Ovary (tissue), 9 donors: ENCODE results near the gene HSPA14. TPM values are rescaled to one million over a fixed set of nuclear protein-coding genes. Genes with fewer than 3 reads are reported as not detected.

ENCODE experiments used
- DNase-seq, 5 donors: peaks; one replicate each; pipeline ENCODE4 v3.0.0-alpha.2; 2019 to 2020
- H3K27ac ChIP-seq, 2 donors: fragments of 200-600 bp; one replicate each; pipeline versions ENCODE4 v1.5.1 to v1.8.0; 2019 to 2022
- H3K27me3 ChIP-seq: fragments of 200-600 bp; one replicate; pipeline ENCODE4 v1.8.0; 2022
- H3K36me3 ChIP-seq: fragments of 200-600 bp; sonication (generic); one replicate; pipeline ENCODE4 v1.5.1; 2019
- H3K4me1 ChIP-seq: one replicate; pipeline ENCODE4 v1.8.1; 2013; ENCODE audit warnings: mild to moderate bottlenecking, moderate library complexity; ENCODE audit not compliant: insufficient read depth
- H3K4me3 ChIP-seq: fragments of 200-600 bp; sonication (generic); one replicate; pipeline ENCODE4 v1.5.1; 2017
- H3K9me3 ChIP-seq, 2 donors: fragments of 200-600 bp in 1 of 2; sonication (generic) in 1 of 2; one replicate each; pipeline versions ENCODE4 v1.5.1 to v1.8.1; 2013 to 2019; ENCODE audit warnings: mild to moderate bottlenecking in 1 of 2, moderate library complexity in 1 of 2
- CTCF ChIP-seq, 3 donors: fragments of 450-650 bp in 2 of 3; fragments of 200-600 bp in 1 of 3; IDR thresholded peaks; one replicate each; pipeline versions ENCODE4 v1.5.1 to v1.8.0; 2016 to 2022; ENCODE audit warnings: antibody characterized with exemption in 3 of 3, mild to moderate bottlenecking in 1 of 3
- EP300 ChIP-seq: sonication (generic); formaldehyde crosslinking; IDR thresholded peaks from one replicate; pipeline ENCODE4 v1.6.1; 2017; ENCODE audit warnings: antibody characterized with exemption
- POLR2A ChIP-seq: fragments of 450-650 bp; IDR thresholded peaks from one replicate; pipeline ENCODE4 v1.6.1; 2017; ENCODE audit warnings: antibody characterized with exemption, mild to moderate bottlenecking, moderate library complexity
- WGBS, 3 donors: extraction: QIAGEN DNeasy Blood & Tissue Kit in 1 of 3; methylation state at CpG; one replicate each; pipeline versions ENCODE4 v1.1.5 to v1.1.7; 2013 to 2017; 5-methylcytosine and 5-hydroxymethylcytosine counted together
- intact Hi-C, 4 donors: fragments of 100-400 bp; cut with DNase I; formaldehyde crosslinking; loops; one replicate each; pipeline versions ENCODE4 v1.11.0 to v1.15.1; 2022 to 2023
- polyA plus RNA-seq, 2 donors: library from polyadenylated mRNA; stranded (reverse); fragments of 200-250 nt in 1 of 2; fragments of 350-450 nt in 1 of 2; fragmentation: Illumina TruSeq in 1 of 2; extraction: RNeasy Lipid Tissue Mini Kit (QIAGEN cat#74804) in 1 of 2; gene quantifications; one replicate each; pipeline ENCODE4 v1.2.3, GENCODE V29; 2013 to 2014
- total RNA-seq, 7 donors: library from RNA; depleted of rRNA in 2 of 7; stranded (reverse); fragments of >200 nt in 2 of 7; fragmentation: NEBNext Ultra II Directional in 3 of 7; extraction: Animal tissue kit (Norgen Biotek cat#: 25700) in 3 of 7; gene quantifications; one replicate each; pipeline versions ENCODE4 v1.1.0 to v1.2.4, GENCODE V29; 2016 to 2023
- donor health status: DM: no; HTN: no; CAD: no; lungs with moderate emphysema.
- donor health status: DM: no; HTN: no; CAD: no.
- donor health status: Bipolar disorder and iron deficiency.
- donor health status: DM: yes; HTN: yes; CAD: no.
- donor health status: DM: no; HTN: no; CAD: no.
- donor health status: DM: yes; HTN: yes; CAD: no.

Gene HSPA14
- total and polyA plus RNA-seq, 9 donors, result 7.5 to 13.6 (median 9.0) TPM

- intact Hi-C loops, result loop anchor here in 1 of 4 donors (10.0 kb wide), 1 partner anchor 287 kb away; no protein-coding TSS in a partner anchor
- no peak overlapping the region for H3K27ac ChIP-seq
- WGBS, 3 donors, result 67 to 90% (median 82%) methylated on average over 6 of the region's 6 CpGs
- no peaks in the 10 kb centered on the region for H3K27me3 ChIP-seq
- DNase-seq, result no peak
- H3K4me3 ChIP-seq, result no peak overlapping the region
- H3K4me1 ChIP-seq, result no peaks in the 10 kb centered on the region
- TF ChIP-seq EP300 (no peak), CTCF (IDR thresholded peaks at IDR 0.05) (no peak), POLR2A (no peak)
- H3K36me3 ChIP-seq, result no peaks in the 10 kb centered on the region
- H3K9me3 ChIP-seq, result no peaks in the 10 kb centered on the region
These were observed 16.3 kb upstream of the HSPA14 start for GRCh38 chr10:14821635-14822375.

GRCh38 chr10:14822879-14823755 lies 15.0 kb upstream of the HSPA14 start:
- Histone ChIP-seq H3K4me3 (no peak overlapping the region), H3K4me1 (no peaks in the 10 kb centered on the region), H3K27me3 (no peaks in the 10 kb centered on the region), H3K27ac (no peak overlapping the region), H3K9me3 (no peaks in the 10 kb centered on the region), H3K36me3 (no peaks in the 10 kb centered on the region)
- DNase-seq, result no peak
- no peak for TF ChIP-seq CTCF (IDR thresholded peaks at IDR 0.05)
- no peak for TF ChIP-seq EP300
- TF ChIP-seq POLR2A, result no peak
- 24 to 33% (median 31%) methylated on average over 3 of the region's 3 CpGs for WGBS, 3 donors
- intact Hi-C loops, result loop anchor here in 1 of 4 donors (10.0 kb wide), 1 partner anchor 288 kb away; no protein-coding TSS in a partner anchor

- Histone ChIP-seq H3K27me3 (no peaks in the 10 kb centered on the region), H3K27ac (no peak overlapping the region), H3K4me1 (no peaks in the 10 kb centered on the region), H3K36me3 (no peaks in the 10 kb centered on the region), H3K4me3 (no peak overlapping the region), H3K9me3 (no peaks in the 10 kb centered on the region)
- 74 to 89% (median 87%) methylated on average over 3 of the region's 3 CpGs for WGBS, 3 donors
- no peak for DNase-seq
- intact Hi-C loops, result loop anchor here in 1 of 4 donors (10.0 kb wide), 1 partner anchor 289 kb away; no protein-coding TSS in a partner anchor
- no peak for TF ChIP-seq EP300
- TF ChIP-seq POLR2A, result no peak
- TF ChIP-seq CTCF (IDR thresholded peaks at IDR 0.05), result no peak
These were observed 14.1 kb upstream of the HSPA14 start for GRCh38 chr10:14823966-14824365.

GRCh38 chr10:14826076-14826829 lies 11.9 kb upstream of the HSPA14 start:
- no peak overlapping the region for H3K4me3 ChIP-seq
- intact Hi-C loops, result loop anchor here in 1 of 4 donors (10.0 kb wide), 1 partner anchor 291 kb away; no protein-coding TSS in a partner anchor
- WGBS, 3 donors, result 44 to 72% (median 55%) methylated on average over 1 of the region's 1 CpG
- no peaks in the 10 kb centered on the region for H3K36me3 ChIP-seq
- H3K27ac ChIP-seq, result no peak overlapping the region
- no peaks in the 10 kb centered on the region for H3K27me3 ChIP-seq
- no peak for DNase-seq
- H3K9me3 ChIP-seq, result no peaks in the 10 kb centered on the region
- TF ChIP-seq EP300 (no peak), POLR2A (no peak), CTCF (IDR thresholded peaks at IDR 0.05) (no peak)
- H3K4me1 ChIP-seq, result no peaks in the 10 kb centered on the region
